ENCODE results near the gene SCD. TPM values are rescaled to one million over a fixed set of nuclear protein-coding genes. Genes with fewer than 3 reads are reported as not detected.

SCD gene
- total and polyA plus RNA-seq, 9 of the 15 experiments (the other 6 are each of a cell fraction or from before 2014, with no cell fraction given) = 114 to 486 (median 188) TPM

- TF ChIP-seq, protein P1, sequence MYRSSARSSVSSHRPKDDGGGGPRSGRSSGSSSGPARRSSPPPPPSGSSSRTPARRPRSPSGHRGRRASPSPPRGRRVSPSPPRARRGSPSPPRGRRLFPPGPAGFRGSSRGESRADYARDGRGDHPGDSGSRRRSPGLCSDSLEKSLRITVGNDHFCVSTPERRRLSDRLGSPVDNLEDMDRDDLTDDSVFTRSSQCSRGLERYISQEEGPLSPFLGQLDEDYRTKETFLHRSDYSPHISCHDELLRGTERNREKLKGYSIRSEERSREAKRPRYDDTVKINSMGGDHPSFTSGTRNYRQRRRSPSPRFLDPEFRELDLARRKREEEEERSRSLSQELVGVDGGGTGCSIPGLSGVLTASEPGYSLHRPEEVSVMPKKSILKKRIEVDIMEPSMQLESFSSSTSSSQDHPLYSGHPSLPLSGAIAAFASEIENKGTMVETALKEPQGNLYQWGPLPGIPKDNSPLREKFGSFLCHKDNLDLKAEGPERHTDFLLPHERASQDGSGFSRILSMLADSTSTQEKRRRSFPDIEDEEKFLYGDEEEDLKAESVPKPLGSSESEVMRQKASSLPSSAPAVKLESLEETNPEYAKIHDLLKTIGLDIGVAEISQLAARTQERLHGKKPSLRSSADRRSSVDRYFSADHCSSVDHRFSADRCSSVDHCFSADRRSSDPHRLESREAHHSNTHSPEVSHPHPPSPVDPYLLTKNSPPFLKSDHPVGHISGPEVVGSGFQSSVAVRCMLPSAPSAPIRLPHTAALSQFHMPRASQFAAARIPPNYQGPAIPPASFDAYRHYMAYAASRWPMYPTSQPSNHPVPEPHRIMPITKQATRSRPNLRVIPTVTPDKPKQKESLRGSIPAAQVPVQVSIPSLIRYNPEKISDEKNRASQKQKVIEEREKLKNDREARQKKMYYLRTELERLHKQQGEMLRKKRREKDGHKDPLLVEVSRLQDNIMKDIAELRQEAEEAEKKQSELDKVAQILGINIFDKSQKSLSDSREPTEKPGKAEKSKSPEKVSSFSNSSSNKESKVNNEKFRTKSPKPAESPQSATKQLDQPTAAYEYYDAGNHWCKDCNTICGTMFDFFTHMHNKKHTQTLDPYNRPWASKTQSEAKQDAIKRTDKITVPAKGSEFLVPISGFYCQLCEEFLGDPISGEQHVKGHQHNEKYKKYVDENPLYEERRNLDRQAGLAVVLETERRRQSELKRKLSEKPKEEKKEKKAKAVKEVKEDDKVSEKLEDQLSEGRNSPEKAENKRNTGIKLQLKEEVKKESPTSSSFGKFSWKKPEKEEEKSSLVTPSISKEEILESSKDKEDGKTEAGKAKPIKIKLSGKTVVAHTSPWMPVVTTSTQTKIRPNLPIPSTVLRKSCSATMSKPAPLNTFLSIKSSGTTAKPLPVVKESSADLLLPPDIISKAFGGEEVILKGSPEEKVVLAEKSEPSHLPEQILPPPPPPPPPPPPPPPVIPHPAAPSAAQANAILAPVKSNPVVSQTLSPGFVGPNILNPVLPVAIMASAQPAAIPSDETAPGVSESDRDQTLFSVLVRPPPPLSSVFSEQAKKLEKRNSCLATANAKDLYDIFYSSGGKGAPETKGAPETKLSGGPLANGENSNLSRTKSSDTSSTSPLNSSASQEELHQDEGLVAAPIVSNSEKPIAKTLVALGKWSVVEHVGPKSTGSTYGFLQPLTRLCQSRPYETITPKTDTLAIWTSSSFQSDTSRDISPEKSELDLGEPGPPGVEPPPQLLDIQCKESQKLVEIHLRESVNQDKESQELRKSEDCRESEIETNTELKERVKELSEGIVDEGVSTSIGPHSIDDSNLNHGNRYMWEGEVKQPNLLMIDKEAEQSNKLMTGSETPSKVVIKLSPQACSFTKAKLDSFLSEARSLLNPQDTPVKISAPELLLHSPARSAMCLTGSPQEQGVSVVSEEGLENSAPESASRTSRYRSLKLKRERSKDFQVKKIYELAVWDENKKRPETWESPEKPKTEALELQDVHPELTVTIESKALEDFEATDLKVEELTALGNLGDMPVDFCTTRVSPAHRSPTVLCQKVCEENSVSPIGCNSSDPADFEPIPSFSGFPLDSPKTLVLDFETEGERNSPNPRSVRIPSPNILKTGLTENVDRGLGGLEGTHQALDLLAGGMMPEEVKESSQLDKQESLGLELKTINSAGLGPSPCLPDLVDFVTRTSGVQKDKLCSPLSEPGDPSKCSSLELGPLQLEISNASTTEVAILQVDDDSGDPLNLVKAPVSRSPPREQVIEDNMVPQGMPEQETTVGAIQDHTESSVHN (IDR thresholded peaks at IDR 0.05; ENCODE audit: borderline replicate concordance in 1 of 2, low read depth in 1 of 2) = no peak
- no peak for TF ChIP-seq KDM1A (IDR thresholded peaks at IDR 0.05)
- TF ChIP-seq ZNF24 (IDR thresholded peaks at IDR 0.05) = no peak
- no peak for TF ChIP-seq RBM25 (IDR thresholded peaks at IDR 0.05; ENCODE audit: low read depth, low read length, severe bottlenecking)
- TF ChIP-seq ZC3H4 (CRISPR knock-in tag; IDR thresholded peaks at IDR 0.05; ENCODE audit: borderline replicate concordance) = no peak
- no peak for TF ChIP-seq SREBF1 (IDR thresholded peaks at IDR 0.05; ENCODE audit: borderline replicate concordance, low read depth, low read length)
- TF ChIP-seq ERF (CRISPR knock-in tag; IDR thresholded peaks at IDR 0.05) = no peak
- TF ChIP-seq HMG20A (CRISPR knock-in tag; conservative IDR thresholded peaks at IDR 0.05) = no peak
- TF ChIP-seq, protein P2, sequence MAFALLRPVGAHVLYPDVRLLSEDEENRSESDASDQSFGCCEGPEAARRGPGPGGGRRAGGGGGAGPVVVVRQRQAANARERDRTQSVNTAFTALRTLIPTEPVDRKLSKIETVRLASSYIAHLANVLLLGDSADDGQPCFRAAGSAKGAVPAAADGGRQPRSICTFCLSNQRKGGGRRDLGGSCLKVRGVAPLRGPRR (CRISPR knock-in tag; IDR thresholded peaks at IDR 0.05) = no peak
- TF ChIP-seq PML (IDR thresholded peaks at IDR 0.05; ENCODE audit: low read length) = peak; percentile 24; the same call in 1 of the 2 replicates
- TF ChIP-seq, protein P3, sequence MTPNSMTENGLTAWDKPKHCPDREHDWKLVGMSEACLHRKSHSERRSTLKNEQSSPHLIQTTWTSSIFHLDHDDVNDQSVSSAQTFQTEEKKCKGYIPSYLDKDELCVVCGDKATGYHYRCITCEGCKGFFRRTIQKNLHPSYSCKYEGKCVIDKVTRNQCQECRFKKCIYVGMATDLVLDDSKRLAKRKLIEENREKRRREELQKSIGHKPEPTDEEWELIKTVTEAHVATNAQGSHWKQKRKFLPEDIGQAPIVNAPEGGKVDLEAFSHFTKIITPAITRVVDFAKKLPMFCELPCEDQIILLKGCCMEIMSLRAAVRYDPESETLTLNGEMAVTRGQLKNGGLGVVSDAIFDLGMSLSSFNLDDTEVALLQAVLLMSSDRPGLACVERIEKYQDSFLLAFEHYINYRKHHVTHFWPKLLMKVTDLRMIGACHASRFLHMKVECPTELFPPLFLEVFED (CRISPR knock-in tag; conservative IDR thresholded peaks at IDR 0.05) = no peak
- no peak for TF ChIP-seq E2F4 (CRISPR knock-in tag; IDR thresholded peaks at IDR 0.05; ENCODE audit: low read depth)
- TF ChIP-seq POLR2AphosphoS2 (IDR thresholded peaks at IDR 0.05; ENCODE audit: low read length) = peak; percentile 64; the same call in 1 of the 2 replicates
- peak; percentile 52; the same call in 1 of the 2 replicates for TF ChIP-seq POLR2A (conservative IDR thresholded peaks at IDR 0.05)
- TF ChIP-seq SUPT5H (IDR thresholded peaks at IDR 0.05) = peak; percentile 44
- no peak for TF ChIP-seq SREBF2 (CRISPR knock-in tag; IDR thresholded peaks at IDR 0.05)
- TF ChIP-seq GTF2A2 (tag; IDR thresholded peaks at IDR 0.05) = no peak
- no peak for TF ChIP-seq CBFB (CRISPR knock-in tag; IDR thresholded peaks at IDR 0.05)
- no peak for TF ChIP-seq ZC3H11A (IDR thresholded peaks at IDR 0.05; ENCODE audit: low read depth, low read length)
Observed at GRCh38 chr10:100357059-100357858, 10.2 kb downstream of the SCD start (continued).
